OCI-LY1 (cell line): ENCODE measurements around the gene PMPCB.
"Not testable (repeated sequence)": the region's sequence is repeated elsewhere in the genome, so short reads cannot be mapped to it uniquely, and the experiment has no call there.

Experiments
- H2AFZ ChIP-seq: fragments of 200-600 bp; sonication (generic), shearing (Covaris generic); 2 replicates; pipeline ENCODE4 v1.6.0; 2014; ENCODE audit warnings: antibody characterized with exemption, mild to moderate bottlenecking, low read length
- H3F3A ChIP-seq: fragments of 200-600 bp; sonication (generic), shearing (Covaris generic); 2 replicates; pipeline ENCODE4 v1.6.0; 2014; ENCODE audit warnings: mild to moderate bottlenecking, antibody characterized with exemption, low read length, moderate library complexity; ENCODE audit not compliant: insufficient read depth
- H3K27ac ChIP-seq: fragments of 200-600 bp; sonication (generic); 2 replicates; pipeline ENCODE4 v1.5.1; 2014; ENCODE audit warnings: low read length, mixed run types, mild to moderate bottlenecking, low read depth; ENCODE audit not compliant: poor library complexity, severe bottlenecking
- H3K27me3 ChIP-seq: fragments of 200-600 bp; sonication (generic); 2 replicates; pipeline ENCODE4 v1.6.0; 2014; ENCODE audit warnings: antibody characterized with exemption, mild to moderate bottlenecking, low read length, moderate library complexity; ENCODE audit not compliant: insufficient read depth
- H3K36me3 ChIP-seq: fragments of 200-600 bp; sonication (generic); 2 replicates; pipeline ENCODE4 v1.6.1; 2014; ENCODE audit warnings: mild to moderate bottlenecking, antibody characterized with exemption, low read length, moderate library complexity, mixed read lengths; ENCODE audit not compliant: insufficient read depth
- H3K4me1 ChIP-seq: fragments of 200-600 bp; sonication (generic); 2 replicates; pipeline ENCODE4 v1.5.1; 2014; ENCODE audit warnings: mild to moderate bottlenecking, low read length, moderate library complexity; ENCODE audit not compliant: insufficient read depth, severe bottlenecking
- H3K4me2 ChIP-seq: fragments of 200-600 bp; sonication (generic), shearing (Covaris generic); 2 replicates; pipeline ENCODE4 v1.6.1; 2014; ENCODE audit warnings: low read length
- H3K4me3 ChIP-seq: fragments of 200-600 bp; sonication (generic); 2 replicates; pipeline ENCODE4 v1.5.1; 2014; ENCODE audit warnings: low read length, low read depth, mild to moderate bottlenecking, mixed read lengths; ENCODE audit not compliant: poor library complexity, severe bottlenecking
- H3K79me2 ChIP-seq: fragments of 200-600 bp; shearing (Covaris generic); 2 replicates; pipeline ENCODE4 v1.6.1; 2016; ENCODE audit warnings: mixed run types, low read length, mixed read lengths; ENCODE audit not compliant: insufficient read depth
- H3K9ac ChIP-seq: fragments of 200-600 bp; sonication (generic), shearing (Covaris generic); 2 replicates; pipeline ENCODE4 v1.6.1; 2014; ENCODE audit warnings: mild to moderate bottlenecking, low read length, mixed read lengths
- H3K9me2 ChIP-seq: fragments of 200-600 bp; sonication (generic), shearing (Covaris generic); 2 replicates; pipeline ENCODE4 v1.6.1; 2014; ENCODE audit warnings: low read depth, mild to moderate bottlenecking, low read length, mixed read lengths
- H3K9me3 ChIP-seq: fragments of 200-600 bp; shearing (Covaris generic); 2 replicates; pipeline ENCODE4 v1.6.1; 2014; ENCODE audit warnings: low read length, mixed read lengths
- H4K20me1 ChIP-seq: fragments of 200-600 bp; sonication (generic), shearing (Covaris generic); 2 replicates; pipeline ENCODE4 v1.6.0; 2016; ENCODE audit warnings: mild to moderate bottlenecking, low read length; ENCODE audit not compliant: insufficient read depth

The PMPCB gene

GRCh38 chr7:103278195-103278594, 19.0 kb upstream of the PMPCB start:
- Histone ChIP-seq H3K4me2 (peak overlapping the region; percentile 64), H3K4me3 (peak overlapping the region; percentile 44), H3K36me3 (peaks cover 22% of the 10 kb centered on the region), H3K79me2 (peaks cover 11% of the 10 kb centered on the region), H3K9ac (peak overlapping the region; percentile 34; the same call in 1 of the 2 replicates), H3K27ac (peak overlapping the region; percentile 19), H3K4me1 (peaks cover 27% of the 10 kb centered on the region)
- H3F3A ChIP-seq, H3K9me2 ChIP-seq, H2AFZ ChIP-seq, H4K20me1 ChIP-seq, H3K9me3 ChIP-seq, H3K27me3 ChIP-seq: not testable (repeated sequence)

DNA sequence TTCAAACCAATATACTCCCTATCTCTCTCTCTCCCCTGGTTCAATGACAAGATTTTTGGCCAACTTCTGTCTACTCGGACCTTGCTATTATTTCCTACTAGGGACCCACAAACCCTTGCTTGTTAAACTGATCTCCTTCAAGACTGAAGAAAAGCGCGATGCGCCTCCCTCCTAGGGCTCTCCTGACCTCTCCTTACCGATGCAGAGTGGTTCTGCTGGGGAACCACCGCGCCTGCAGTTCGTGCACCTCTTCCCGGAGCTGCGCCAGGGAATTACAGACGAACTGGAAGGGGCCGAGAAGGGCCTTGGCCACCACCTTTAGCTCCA, 17.6 kb upstream of the PMPCB start:
- H3K9me2 ChIP-seq, H3K9me3 ChIP-seq, H3K27me3 ChIP-seq, H4K20me1 ChIP-seq, H3F3A ChIP-seq: not testable (repeated sequence)
- Histone ChIP-seq H2AFZ (peak overlapping the region; percentile 28; the same call in 1 of the 2 replicates), H3K36me3 (peaks cover 11% of the 10 kb centered on the region; the same call in 1 of the 2 replicates), H3K79me2 (peaks cover 11% of the 10 kb centered on the region), H3K4me3 (peak overlapping the region; percentile 84), H3K4me2 (peak overlapping the region; percentile 93), H3K4me1 (peaks cover 27% of the 10 kb centered on the region), H3K27ac (peak overlapping the region; percentile 67), H3K9ac (peak overlapping the region; percentile 94)

DNA sequence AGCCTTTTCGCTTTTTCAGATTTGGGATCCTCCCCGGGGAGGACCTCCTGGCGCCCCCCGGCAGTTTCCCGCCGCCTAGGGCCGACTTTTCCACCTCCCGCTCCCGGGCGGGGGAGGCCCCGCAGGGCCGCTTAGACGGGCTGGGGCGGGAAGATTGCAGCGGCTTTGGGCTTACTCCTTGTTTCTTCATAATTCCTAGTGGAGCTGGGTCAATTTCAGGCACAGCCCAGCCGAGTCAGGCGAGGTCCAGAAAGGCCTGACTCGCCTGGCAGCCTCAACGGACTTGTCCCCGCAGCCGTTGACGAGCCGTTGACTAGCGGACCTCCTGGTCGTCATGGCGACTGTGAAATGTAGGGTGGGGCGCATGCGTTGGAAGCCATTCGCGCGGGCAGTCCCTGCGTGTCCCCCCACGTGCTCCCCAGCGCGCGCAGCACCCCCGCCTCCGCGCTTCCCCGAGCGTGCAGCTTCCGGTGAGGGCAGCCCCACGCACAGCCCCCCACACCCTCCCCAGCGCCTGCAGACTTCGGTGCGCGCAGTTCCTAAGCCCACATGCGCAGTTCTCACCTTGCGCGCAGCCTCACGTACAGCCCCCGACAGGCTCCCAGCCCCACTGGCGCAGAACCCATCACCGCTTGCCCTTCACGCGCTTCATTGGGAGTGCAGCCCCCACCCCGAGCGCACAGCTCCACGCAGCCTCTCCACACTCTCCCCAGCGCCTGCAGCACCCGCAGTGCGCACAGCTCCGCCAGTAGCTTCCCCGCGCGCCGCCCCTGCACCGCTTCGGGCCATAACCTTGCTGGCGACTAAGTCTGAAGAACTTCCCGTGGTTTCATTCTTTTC, 17.1 kb upstream of the PMPCB start:
- not testable (repeated sequence) for H3K9me3 ChIP-seq, H3K36me3 ChIP-seq, H3K9me2 ChIP-seq, H3F3A ChIP-seq, H3K27me3 ChIP-seq, H4K20me1 ChIP-seq
- Histone ChIP-seq H3K9ac (peak overlapping the region; percentile 94), H3K79me2 (peaks cover 11% of the 10 kb centered on the region), H3K27ac (peak overlapping the region; percentile 79), H3K4me3 (peak overlapping the region; percentile 84), H2AFZ (peak overlapping the region; percentile 28), H3K4me1 (peaks cover 27% of the 10 kb centered on the region), H3K4me2 (peak overlapping the region; percentile 93)

DNA sequence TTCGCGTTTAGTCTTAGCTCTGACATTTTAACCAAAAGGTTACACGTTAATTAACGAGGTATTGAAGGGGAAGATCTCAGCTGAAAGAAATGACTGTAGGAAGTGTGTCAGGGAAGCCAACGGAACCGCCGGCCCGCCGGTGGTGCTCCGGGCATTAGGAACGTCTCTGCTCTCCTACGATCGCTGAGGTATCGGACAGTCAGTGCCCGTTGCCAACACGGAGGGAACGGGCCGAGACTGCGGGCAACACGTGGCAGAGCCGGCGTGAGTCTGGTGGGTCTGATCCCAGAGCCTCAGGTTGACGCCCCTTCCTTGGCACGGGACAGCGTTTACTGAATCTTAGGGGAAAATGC, 16.5 kb upstream of the PMPCB start:
- peak overlapping the region; percentile 93 for H3K4me2 ChIP-seq
- H3K79me2 ChIP-seq: peaks cover 11% of the 10 kb centered on the region
- H4K20me1 ChIP-seq, H3K9me3 ChIP-seq, H3F3A ChIP-seq, H3K27me3 ChIP-seq, H3K36me3 ChIP-seq, H3K9me2 ChIP-seq: not testable (repeated sequence)
- H3K9ac ChIP-seq: peak overlapping the region; percentile 94
- peaks cover 27% of the 10 kb centered on the region for H3K4me1 ChIP-seq
- H3K27ac ChIP-seq: peak overlapping the region; percentile 79
- H2AFZ ChIP-seq: peak overlapping the region; percentile 20
- peak overlapping the region; percentile 84 for H3K4me3 ChIP-seq

DNA sequence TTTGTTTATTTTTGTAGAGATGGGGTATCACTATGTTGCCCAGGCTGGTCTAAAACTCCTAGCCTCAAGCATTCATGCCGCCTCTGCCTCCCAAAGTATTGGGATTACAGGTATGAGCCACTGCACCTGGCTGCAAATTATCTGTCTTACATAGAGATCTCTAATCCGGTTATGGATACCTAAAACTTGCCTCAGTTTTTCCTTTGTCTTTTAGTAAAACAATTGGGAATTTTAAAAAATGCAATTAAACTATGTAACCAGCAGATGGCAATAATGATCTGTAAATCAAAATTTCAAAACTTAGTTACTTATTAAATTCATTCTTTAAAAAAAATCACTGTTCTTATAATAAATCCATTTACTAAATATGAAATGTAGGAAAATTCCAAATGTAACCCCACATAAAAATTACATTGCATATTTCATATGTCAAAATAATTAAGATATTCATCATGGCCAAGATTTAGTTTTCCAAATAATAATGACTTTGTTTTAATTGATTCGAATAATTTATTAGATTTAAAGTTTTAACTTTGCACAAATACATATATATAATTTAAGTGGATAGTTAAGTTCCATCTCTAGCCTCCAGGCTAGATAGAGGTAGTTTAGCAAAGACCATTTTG, 14.3 kb upstream of the PMPCB start:
- H3K27me3 ChIP-seq, H4K20me1 ChIP-seq, H2AFZ ChIP-seq, H3F3A ChIP-seq, H3K9ac ChIP-seq, H3K4me2 ChIP-seq, H3K27ac ChIP-seq, H3K4me3 ChIP-seq, H3K9me3 ChIP-seq, H3K36me3 ChIP-seq, H3K9me2 ChIP-seq: not testable (repeated sequence)
- peaks cover 22% of the 10 kb centered on the region for H3K4me1 ChIP-seq
- peaks cover 11% of the 10 kb centered on the region for H3K79me2 ChIP-seq
